SJSA1 (cell line): ENCODE data around the gene RPN2. TPM values are rescaled to one million over a fixed set of nuclear protein-coding genes. Genes with fewer than 3 reads are reported as not detected.

Experiments
- DNase-seq, 2 experiments: peaks; one replicate each; pipeline ENCODE4 v3.0.0-alpha.2; 2015 to 2020; ENCODE audit warnings: low spot score in 2 of 2, low read depth in 1 of 2
- H3K27ac ChIP-seq: fragments of 250-450 bp; sonication (Bioruptor Pico); 2 replicates; pipeline ENCODE4 v1.5.1; 2020; ENCODE audit warnings: mild to moderate bottlenecking, moderate library complexity
- H3K27me3 ChIP-seq: fragments of 250-450 bp; sonication (Bioruptor Pico); replicated peaks from 2 replicates; pipeline ENCODE4 v1.5.1; 2020; ENCODE audit warnings: mild to moderate bottlenecking, moderate library complexity
- H3K36me3 ChIP-seq: fragments of 250-450 bp; sonication (Bioruptor Pico); 2 replicates; pipeline ENCODE4 v1.5.1; 2020; ENCODE audit warnings: mild to moderate bottlenecking
- H3K4me1 ChIP-seq: fragments of 250-450 bp; sonication (Bioruptor Pico); replicated peaks from 2 replicates; pipeline ENCODE4 v1.6.1; 2021; ENCODE audit warnings: mild to moderate bottlenecking
- H3K4me3 ChIP-seq: fragments of 250-450 bp; sonication (Bioruptor Pico); 2 replicates; pipeline ENCODE4 v1.5.1; 2020; ENCODE audit warnings: mild to moderate bottlenecking
- H3K9me3 ChIP-seq: fragments of 250-450 bp; sonication (Bioruptor Pico); replicated peaks from 2 replicates; pipeline ENCODE4 v1.5.1; 2020; ENCODE audit warnings: mild to moderate bottlenecking
- total RNA-seq: library from RNA; depleted of rRNA; stranded (reverse); fragments of >200 nt; shearing (Covaris generic); gene quantifications from 2 replicates; pipeline ENCODE4 v1.2.3, GENCODE V29; 2014

Gene RPN2
- total RNA-seq, 1 experiment from 2014 or later = 402 TPM

DNA sequence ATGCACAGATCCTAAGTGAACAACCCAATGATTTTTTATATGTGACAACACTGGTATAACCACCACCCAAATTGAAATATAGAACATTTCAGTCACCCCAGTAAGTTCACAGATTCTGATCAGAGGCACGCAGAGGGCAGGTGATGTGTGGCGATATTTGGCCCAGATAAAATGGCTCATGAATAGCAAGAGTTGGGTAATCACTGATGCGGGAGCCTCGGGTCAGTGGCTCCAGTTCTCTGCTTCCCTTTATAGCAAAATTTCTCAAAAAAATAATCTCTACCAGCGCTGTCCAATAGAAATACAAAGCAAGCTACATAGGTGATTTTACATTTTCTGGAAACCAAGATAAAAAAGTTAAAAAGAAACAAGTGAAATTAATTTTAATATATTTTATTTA is 67.6 kb downstream of the RPN2 start:
- peaks cover 22% of the 10 kb centered on the region for H3K36me3 ChIP-seq
- no peak overlapping the region for H3K4me3 ChIP-seq
- no peak for DNase-seq
- H3K4me1 ChIP-seq = no peaks in the 10 kb centered on the region
- H3K27ac ChIP-seq = no peak overlapping the region
- H3K27me3 ChIP-seq = no peaks in the 10 kb centered on the region
- no peaks in the 10 kb centered on the region for H3K9me3 ChIP-seq

GRCh38 chr20:37247547-37247946 is 68.4 kb downstream of the RPN2 start:
- H3K4me1 ChIP-seq = no peaks in the 10 kb centered on the region
- H3K4me3 ChIP-seq = no peak overlapping the region
- no peaks in the 10 kb centered on the region for H3K9me3 ChIP-seq
- H3K27ac ChIP-seq = no peak overlapping the region
- peaks cover 16% of the 10 kb centered on the region for H3K36me3 ChIP-seq
- H3K27me3 ChIP-seq = no peaks in the 10 kb centered on the region
- no peak for DNase-seq

DNA sequence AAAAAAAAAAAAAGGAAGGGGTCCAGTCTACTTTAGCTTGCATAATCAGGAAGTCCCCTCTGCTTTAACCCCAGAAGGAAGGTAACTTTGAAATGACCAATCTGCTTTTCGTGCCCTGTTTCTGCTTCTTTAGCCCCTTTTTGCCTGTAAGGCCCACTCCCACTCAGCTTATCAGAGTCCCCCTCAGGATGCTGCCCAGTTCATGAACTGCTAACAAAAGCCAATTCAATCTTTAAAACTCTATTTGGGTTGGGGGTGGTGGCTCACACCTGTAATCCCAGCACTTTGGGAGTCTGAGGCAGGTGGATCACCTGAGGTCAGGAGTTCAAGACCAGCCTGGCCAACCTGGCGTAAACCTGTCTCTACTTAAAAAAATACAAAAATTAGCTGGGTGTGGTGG is 70.2 kb downstream of the RPN2 start:
- no peak overlapping the region for H3K4me3 ChIP-seq
- DNase-seq = no peak

GRCh38 chr20:37251825-37252477 is 72.8 kb downstream of the RPN2 start:
- Histone ChIP-seq H3K9me3 (no peaks in the 10 kb centered on the region), H3K4me1 (no peaks in the 10 kb centered on the region), H3K27me3 (peaks cover 9% of the 10 kb centered on the region; the same call in 1 of the 2 replicates), H3K4me3 (no peak overlapping the region), H3K36me3 (no peaks in the 10 kb centered on the region), H3K27ac (no peak overlapping the region)
- no peak for DNase-seq

More for the DNA sequence above, 70.2 kb downstream of the RPN2 start:
- Histone ChIP-seq H3K36me3 (no peaks in the 10 kb centered on the region), H3K27ac (no peak overlapping the region), H3K27me3 (peaks cover 8% of the 10 kb centered on the region; the same call in 1 of the 2 replicates), H3K4me1 (no peaks in the 10 kb centered on the region), H3K9me3 (no peaks in the 10 kb centered on the region)

DNA sequence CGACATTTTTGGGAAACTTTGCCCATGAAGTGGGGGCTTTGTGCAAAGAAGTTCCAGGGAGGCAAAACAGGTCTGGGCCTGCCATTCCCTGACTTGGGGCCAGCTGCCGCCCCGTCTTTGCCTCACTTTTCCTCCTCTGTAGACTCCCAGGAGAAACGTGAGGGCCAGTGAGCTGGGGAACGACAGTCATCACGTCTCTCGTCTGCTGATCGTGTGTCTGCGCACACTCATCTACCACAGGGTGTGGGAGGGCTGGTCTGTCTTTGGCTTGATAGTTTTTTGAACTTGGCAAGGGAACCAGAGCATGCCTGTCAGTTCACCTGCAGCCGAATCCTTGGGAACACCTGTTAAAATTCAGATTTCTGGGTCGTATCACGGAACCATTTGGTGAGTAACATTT is 74.0 kb downstream of the RPN2 start:
- Histone ChIP-seq H3K9me3 (no peaks in the 10 kb centered on the region), H3K27ac (no peak overlapping the region), H3K4me3 (no peak overlapping the region), H3K36me3 (no peaks in the 10 kb centered on the region), H3K4me1 (no peaks in the 10 kb centered on the region), H3K27me3 (peaks cover 13% of the 10 kb centered on the region; the same call in 1 of the 2 replicates)
- DNase-seq = no peak

- Histone ChIP-seq H3K4me1 (no peaks in the 10 kb centered on the region), H3K27ac (no peak overlapping the region), H3K27me3 (peaks cover 18% of the 10 kb centered on the region; the same call in 1 of the 2 replicates), H3K4me3 (no peak overlapping the region), H3K36me3 (no peaks in the 10 kb centered on the region), H3K9me3 (no peaks in the 10 kb centered on the region)
- DNase-seq = no peak
Measured at GRCh38 chr20:37254114-37254878, 75.2 kb downstream of the RPN2 start.

- Histone ChIP-seq H3K36me3 (no peaks in the 10 kb centered on the region), H3K9me3 (no peaks in the 10 kb centered on the region), H3K27me3 (peaks cover 33% of the 10 kb centered on the region), H3K4me1 (no peaks in the 10 kb centered on the region), H3K27ac (no peak overlapping the region), H3K4me3 (no peak overlapping the region)
- DNase-seq = no peak
Measured at GRCh38 chr20:37256286-37256685, 77.2 kb downstream of the RPN2 start.

DNA sequence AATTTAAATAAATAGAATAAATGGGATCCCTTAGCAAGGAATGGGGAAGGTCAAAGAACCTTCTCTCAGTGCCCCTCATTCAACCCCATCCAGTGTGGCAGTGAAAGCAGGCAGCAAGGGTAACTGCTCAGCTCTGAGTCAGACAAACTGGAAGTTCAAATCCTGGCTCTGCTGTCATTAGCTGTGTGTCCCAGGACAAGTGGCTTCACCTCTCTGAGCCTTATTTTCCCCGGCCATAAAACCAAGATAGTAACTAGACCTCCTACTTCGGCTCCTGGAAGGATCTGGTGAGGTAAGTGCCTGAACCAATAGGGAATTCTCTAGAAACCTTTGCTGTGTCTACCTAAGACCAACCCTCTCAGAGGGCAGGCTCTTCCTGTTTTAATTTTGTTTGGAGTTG is 78.4 kb downstream of the RPN2 start:
- no peaks in the 10 kb centered on the region for H3K9me3 ChIP-seq
- H3K4me3 ChIP-seq = no peak overlapping the region
- H3K27ac ChIP-seq = no peak overlapping the region
- peaks cover 42% of the 10 kb centered on the region for H3K27me3 ChIP-seq
- no peaks in the 10 kb centered on the region for H3K4me1 ChIP-seq
- no peak for DNase-seq
- H3K36me3 ChIP-seq = no peaks in the 10 kb centered on the region

GRCh38 chr20:37257988-37258387 is 78.9 kb downstream of the RPN2 start:
- no peak overlapping the region for H3K27ac ChIP-seq
- H3K27me3 ChIP-seq = peaks cover 42% of the 10 kb centered on the region
- no peaks in the 10 kb centered on the region for H3K4me1 ChIP-seq
- no peak overlapping the region for H3K4me3 ChIP-seq
- DNase-seq = no peak
- H3K36me3 ChIP-seq = no peaks in the 10 kb centered on the region
- H3K9me3 ChIP-seq = no peaks in the 10 kb centered on the region

DNA sequence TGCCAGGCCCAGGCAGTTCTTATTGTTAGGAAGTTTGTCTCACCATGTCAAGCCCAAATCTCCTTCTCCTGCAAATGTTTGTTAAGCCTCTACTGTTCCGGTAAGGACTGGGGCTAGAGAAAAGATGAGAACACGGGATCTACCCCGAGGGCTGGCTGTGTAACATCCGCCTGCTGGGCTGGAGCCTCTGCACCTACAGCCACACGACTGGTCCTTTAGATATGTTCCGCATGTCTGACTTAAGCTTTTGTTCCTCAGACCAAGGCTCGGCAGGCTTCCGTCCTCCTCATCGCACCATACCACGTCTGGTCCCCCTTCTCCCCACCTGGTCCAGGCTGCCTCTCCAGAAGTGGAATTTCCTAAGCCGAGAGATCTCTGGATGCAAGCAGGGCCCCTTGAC is 79.9 kb downstream of the RPN2 start:
- DNase-seq = no peak
- H3K27ac ChIP-seq = no peak overlapping the region
- no peaks in the 10 kb centered on the region for H3K4me1 ChIP-seq
- peaks cover 37% of the 10 kb centered on the region for H3K27me3 ChIP-seq
- no peaks in the 10 kb centered on the region for H3K36me3 ChIP-seq
- H3K4me3 ChIP-seq = no peak overlapping the region
- no peaks in the 10 kb centered on the region for H3K9me3 ChIP-seq

DNA sequence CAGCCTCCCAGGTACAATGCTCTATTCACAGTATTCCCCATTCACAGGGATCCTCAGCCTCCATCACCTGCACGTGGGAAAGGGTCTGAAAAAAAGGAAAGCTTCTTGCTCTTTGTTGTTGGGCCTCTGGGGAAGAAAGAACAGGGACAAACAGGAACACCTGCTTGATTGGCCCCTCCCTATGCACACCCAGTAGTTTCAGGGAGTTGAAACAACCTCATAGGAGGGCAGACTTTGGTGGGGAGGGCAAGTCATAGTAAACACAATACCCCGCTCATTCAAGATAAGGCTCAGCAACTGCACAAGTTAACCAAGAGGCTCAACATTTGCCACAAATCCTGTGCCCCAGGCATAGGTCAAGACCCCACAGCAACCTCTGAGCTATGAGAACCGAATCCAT is 80.7 kb downstream of the RPN2 start:
- Histone ChIP-seq H3K27me3 (peaks cover 33% of the 10 kb centered on the region), H3K36me3 (no peaks in the 10 kb centered on the region), H3K4me1 (no peaks in the 10 kb centered on the region), H3K9me3 (no peaks in the 10 kb centered on the region), H3K27ac (no peak overlapping the region), H3K4me3 (no peak overlapping the region)
- DNase-seq = no peak

DNA sequence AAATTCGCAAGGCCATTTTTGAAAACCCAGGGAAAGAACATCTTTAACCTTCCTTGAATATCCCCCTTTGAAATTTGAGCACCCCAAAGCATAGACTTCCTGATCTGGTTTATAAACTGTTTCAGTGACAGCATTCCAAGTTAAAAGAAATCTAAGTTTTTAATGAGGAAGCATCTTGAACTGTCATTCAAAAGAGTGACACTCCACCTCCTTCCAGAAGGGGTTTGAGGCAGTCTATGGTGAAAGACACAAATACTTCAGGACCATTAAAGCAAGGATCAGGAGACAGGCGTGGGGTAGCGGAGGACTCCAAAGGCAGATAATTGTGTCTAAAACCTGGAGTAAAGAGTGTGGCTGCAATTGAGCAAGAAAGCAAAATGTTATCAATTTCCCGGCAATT is 81.8 kb downstream of the RPN2 start:
- H3K36me3 ChIP-seq = no peaks in the 10 kb centered on the region
- no peak overlapping the region for H3K27ac ChIP-seq
- H3K9me3 ChIP-seq = no peaks in the 10 kb centered on the region
- H3K27me3 ChIP-seq = peaks cover 33% of the 10 kb centered on the region
- H3K4me3 ChIP-seq = no peak overlapping the region
- DNase-seq = no peak
- H3K4me1 ChIP-seq = no peaks in the 10 kb centered on the region

DNA sequence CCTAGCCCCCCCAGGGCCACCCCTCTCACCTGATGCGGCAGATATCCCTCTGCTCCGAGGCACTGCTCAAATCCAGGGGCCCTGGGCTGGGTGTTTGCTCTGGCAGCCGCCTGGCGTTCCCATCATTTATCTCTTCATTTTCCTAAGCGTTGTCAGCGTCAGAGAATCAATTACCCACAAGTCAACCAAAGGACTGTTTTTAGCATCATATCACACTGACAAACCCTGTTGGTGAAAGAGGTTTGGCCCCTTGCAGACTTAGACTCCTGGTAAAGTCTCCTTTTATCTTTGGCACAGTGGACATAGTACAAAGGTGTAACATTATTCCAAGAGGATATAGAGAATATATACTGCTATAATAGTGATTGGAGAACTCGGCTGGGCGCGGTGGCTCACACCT is 82.6 kb downstream of the RPN2 start, which contains the start of gene GHRH:
Gene GHRH, minus strand, starts transcription at position 101 of the 400 bp plus-strand sequence. CDS start 4,925 bp downstream, outside the sequence.
- Histone ChIP-seq H3K36me3 (no peaks in the 10 kb centered on the region), H3K4me1 (no peaks in the 10 kb centered on the region), H3K9me3 (no peaks in the 10 kb centered on the region), H3K27ac (no peak within 1 kb of the TSS), H3K27me3 (peaks cover 33% of the 10 kb centered on the region), H3K4me3 (no peak within 1 kb of the TSS)
- DNase-seq = no peak

GRCh38 chr20:37262505-37262904 is 83.4 kb downstream of the RPN2 start:
- Histone ChIP-seq H3K36me3 (no peaks in the 10 kb centered on the region), H3K4me3 (no peak overlapping the region), H3K27me3 (peaks cover 33% of the 10 kb centered on the region), H3K4me1 (no peaks in the 10 kb centered on the region), H3K27ac (no peak overlapping the region), H3K9me3 (no peaks in the 10 kb centered on the region)
- DNase-seq = no peak
